IPS-11a (cell line): ENCODE results near the gene CAMTA1.

Experiments used
- H3K4me3 ChIP-seq: one replicate; pipeline ENCODE4 v1.5.1; 2013; ENCODE audit warnings: low read depth, low read length, control low read depth

CAMTA1 gene

DNA sequence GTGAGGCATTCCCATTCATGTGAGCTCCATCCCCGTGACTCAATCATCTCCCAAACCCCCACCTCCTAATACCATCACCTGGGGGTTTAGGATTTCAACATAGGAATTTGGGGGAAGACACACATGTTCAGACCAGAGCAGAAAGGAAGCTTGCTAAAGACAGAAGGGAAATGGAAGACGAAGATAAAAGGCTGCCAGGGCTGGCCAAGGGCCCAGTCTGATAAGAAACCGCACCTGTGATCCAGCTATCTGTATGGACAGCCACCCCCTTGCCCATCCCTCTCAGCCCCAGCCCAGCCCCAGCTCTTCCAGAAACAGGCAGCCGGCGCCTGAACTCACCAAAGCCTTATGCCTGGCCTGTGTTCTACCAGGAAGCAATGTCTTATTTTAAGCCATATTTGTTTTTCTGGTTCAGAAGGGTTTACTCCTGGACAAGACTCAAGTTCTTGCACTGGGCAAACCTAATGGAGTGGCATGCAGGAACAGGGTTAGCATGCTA, 787.4 kb downstream of the CAMTA1 start:
- no peak overlapping the region for H3K4me3 ChIP-seq

DNA sequence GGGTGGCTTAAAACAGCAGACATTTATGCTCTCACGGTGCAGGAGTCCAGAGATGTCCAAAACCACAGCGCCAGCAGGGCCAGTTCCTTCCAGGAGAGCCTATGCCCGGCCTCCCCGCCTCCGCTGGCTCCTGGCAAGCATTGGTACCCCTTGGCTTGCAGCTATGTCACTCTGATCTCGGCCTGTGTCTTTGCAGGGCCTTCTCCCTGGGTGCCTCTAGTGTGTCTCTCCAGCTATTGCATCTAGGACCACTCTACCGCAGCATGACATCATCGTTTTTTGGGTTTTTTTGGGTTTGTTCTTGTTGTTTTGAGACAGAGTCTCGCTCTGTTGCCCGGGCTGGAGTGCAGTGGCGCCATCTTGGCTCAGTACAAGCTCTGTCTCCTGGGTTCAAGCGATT, 788.2 kb downstream of the CAMTA1 start:
- H3K4me3 ChIP-seq, result no peak overlapping the region

DNA sequence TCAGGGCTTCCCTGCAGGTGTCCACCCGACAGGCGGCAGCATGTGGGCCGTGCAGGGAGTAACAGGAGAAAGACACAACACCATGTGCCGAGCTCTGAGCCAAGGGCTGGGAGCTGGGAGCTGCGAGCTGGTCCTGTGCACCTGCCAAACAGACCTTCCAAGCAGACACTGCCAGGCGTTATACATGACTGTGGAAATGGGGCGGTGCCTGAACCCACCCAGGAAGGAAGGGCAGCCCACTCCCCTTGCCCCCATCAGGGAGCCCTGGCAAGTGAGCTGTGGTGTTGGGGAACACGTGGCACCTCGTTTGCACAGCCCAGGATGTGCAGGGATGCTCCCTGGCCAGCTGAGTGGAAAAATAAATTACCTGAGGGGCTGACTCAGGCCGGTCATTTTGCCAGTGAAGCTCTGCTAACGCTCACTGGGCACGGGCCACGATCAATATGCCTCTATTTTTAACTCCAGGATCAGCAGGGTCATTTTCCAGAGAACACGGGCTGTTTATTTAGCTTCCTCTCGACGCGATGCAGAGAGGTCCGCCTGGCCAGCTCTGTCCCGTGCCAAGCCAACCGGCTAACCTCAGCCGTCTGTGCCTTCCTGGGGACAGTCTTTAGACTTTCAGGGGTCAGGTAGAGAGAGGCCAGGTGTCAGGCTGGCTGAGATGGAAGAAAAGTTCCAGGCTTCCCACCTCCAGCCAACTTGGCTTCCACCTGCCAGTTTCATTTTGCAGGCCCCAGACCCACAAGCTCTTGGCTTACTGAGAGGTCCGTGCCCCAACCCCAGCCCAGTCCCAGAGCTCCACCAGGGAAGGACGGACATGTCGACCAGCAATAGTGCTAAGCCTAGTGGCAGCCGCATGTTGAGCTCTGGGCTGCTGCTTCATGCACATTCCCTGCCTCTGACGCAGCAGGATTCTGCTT, 789.1 kb downstream of the CAMTA1 start:
- H3K4me3 ChIP-seq, result no peak overlapping the region

DNA sequence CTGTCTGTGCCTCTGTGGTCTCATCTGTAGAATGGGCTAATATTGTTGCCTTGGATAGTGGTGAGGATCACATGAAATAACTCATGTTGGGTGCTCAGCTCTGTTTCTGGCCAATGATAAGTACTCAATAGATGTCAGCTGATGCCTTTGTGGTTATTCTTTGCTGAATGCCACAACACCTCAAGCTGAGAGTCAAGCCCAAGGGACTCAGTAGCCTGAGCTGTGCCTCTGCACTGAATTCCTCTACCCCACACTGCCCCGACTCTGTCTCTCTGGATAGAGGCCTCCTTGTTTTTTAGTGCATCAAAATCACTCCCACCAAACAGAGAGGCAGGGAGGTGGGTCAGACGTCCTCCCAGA, 789.8 kb downstream of the CAMTA1 start:
- H3K4me3 ChIP-seq, result no peak overlapping the region

DNA sequence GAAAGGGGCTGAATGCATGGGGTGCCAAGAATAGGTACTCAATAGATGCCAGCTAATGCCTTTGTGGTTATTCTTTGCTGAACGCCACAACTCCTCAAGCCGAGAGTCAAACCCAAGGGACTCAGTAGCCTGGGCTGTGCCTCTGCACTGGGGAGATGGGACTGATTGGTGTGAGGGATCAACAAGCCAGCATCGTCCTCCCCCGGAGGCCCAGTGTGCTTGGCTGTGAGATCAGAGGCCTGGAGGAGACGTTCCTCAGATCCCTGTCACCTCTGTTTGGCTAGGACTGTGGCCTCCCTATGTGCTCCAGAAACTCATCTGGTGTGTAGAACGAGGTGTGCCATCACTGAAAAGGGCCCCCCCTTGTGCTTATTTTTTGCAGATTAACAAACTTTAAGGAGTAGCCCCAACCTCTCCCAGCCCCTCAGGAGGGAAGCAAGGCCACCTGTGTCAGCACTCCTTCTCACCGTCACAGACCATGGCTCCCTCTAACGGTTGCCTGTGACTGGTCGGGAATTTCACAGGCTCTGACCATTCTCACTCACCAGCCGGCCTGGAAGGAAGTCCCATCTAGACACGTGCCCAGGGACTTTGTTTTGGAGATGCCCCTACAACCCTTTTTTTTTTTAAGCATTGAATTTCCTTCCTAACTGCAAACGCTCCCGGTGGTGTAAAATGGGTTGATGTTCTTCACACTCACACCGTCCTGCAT, 791.8 kb downstream of the CAMTA1 start:
- no peak overlapping the region for H3K4me3 ChIP-seq

DNA sequence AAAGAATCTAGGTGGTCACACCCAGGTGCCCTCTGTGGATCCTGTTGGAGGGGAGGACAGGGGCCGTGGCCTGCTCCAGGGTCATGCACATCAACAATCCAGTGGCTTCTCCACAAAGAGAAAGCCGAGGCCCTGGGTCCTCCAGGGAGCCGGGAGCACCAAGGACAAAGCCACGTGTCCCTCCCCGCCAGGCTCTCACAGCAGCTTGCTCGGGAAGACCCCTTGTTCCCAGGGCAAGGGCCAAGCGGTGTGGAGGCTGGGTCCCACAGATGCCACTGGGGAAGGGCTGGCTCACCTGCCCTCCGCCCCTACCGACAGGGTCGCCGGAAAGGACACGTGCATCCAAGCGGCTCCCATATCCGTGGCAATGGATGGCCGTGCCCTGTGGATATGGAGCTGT, 793.0 kb downstream of the CAMTA1 start:
- no peak overlapping the region for H3K4me3 ChIP-seq

DNA sequence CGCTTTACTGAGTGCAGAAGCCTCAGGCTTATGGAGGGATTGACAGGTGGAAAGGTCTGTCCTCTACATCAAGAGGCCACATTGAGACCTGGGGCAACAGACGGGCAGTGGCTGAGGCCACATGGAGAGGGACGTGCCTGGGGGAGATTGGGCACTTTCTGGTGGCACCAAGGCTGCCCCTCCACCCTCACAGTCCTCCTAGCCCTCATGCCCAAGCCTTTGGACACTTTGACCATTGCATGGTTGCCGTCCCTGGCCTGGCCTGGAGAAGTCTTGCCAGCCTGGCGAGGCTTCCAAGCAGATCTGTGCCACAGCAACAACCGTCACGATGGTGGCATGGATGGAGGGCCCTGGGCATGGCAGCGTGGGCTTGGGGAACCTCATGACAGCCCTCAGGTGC, 793.8 kb downstream of the CAMTA1 start:
- no peak overlapping the region for H3K4me3 ChIP-seq

DNA sequence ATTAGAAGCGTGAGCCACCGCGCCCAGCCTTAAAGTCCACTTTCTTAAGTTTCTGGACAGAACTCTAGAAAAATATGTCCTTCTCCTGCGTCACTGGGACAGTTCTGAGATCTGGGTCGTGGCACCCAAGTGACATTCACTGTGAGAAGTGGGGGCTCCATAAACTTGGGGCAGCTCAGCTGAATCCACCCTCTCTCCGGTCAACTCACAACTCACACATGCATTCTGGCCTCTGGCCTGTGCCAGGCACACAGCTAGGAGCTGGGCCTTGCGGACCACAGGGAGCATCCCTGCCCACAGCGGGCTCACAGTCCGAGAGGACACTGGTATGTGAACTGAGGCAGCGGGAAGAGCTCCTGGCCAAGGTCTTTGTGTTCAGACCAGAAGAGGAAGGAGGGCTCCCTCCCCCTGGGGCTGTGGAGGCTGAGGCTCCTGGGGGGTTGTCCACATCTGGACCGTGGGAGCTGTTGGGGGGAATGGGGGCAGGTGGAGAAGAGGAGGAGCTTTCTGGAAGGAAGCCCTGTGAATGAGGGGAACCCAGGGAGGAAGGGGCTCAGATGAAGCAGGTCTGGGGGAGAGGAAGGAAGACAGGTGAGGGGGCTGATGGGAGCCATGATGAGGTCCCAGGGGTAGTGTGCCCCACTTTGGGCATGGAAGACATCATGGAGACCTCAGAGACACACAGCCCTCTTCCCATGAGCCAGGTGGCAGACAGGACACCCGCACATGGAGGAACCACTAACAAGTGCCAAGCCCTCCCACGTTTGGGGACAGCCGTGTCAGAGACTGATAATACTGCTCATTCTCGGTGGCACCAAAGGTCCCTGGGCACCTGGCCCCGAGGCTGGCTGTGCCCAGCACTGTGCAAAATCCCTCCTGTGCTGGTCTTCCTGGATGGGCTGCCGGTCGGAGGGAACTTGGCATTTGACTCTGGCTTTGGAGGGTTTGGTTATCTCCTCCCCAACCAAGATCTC, 794.9 kb downstream of the CAMTA1 start:
- no peak overlapping the region for H3K4me3 ChIP-seq

DNA sequence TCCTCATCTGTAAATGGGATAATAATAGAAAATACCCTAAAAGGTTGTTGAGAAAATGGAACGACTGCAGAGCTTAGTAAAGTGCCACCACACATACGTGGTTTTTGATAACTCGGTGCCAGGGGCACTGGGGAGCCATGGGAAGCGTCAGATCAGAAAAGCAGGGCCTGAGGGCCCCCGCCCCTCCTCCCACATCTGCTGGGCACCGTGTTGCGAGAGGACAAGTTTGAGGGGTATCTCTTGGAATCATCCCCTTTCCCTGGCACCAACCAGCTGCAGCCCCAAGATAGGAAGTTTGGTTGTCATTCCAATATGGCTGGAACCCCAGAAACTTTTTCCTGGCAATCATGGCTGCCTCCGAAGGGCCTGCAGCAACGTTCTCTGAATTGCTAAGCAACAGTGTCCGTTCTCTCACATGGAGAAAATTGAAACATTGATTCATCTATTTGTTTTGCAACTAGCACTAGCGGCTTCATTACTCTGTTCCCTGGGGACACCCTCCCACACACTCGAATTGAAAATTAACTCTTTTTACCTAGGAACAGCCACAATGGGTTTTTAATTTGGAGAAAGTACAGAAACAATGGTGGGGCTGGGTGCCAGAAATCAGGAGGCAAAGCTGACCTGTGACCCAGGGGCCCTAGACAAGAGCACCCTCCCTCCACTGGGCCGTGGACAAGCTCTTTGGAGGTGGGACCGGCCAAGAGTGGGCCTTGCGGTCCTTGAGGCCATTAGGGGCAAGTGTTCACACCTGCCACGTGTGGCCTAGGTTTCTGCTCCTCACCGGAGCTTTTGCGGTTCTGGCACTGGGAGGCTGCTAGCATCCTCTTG, 795.9 kb downstream of the CAMTA1 start:
- no peak overlapping the region for H3K4me3 ChIP-seq

DNA sequence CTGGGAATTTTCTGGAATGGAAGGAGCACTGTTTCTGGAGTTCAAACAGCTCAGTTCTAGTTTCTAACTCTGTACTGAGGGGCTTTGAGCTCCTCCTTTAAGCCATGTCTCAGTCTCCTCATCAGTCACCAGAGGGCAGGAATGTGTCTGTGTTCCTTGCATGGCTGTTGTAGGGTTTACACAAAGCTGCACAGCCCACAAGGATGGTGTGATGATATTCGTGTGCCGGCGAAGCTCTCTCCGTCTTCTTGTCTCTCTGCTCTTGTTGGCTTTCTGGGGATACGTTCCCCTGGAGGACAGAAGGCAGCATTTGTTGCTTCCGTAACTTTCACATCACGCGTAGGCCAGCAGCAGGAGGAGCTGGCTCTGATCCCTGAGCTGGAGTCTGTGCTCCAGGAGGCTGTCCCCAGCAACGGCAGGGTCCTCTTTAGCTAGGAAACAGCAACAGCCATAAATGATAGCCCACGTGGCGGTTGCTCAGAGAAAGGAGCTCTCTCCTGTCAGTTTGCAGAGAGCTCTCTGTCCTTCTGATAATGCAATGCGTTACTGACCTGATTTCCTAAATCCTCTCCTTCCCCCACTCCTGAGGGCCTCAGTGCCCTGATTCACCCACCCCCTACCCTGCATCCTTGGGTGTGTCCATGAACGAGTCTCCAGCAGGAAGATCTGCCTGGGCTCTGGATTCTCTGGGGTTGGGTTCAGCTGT, 796.7 kb downstream of the CAMTA1 start:
- no peak overlapping the region for H3K4me3 ChIP-seq

DNA sequence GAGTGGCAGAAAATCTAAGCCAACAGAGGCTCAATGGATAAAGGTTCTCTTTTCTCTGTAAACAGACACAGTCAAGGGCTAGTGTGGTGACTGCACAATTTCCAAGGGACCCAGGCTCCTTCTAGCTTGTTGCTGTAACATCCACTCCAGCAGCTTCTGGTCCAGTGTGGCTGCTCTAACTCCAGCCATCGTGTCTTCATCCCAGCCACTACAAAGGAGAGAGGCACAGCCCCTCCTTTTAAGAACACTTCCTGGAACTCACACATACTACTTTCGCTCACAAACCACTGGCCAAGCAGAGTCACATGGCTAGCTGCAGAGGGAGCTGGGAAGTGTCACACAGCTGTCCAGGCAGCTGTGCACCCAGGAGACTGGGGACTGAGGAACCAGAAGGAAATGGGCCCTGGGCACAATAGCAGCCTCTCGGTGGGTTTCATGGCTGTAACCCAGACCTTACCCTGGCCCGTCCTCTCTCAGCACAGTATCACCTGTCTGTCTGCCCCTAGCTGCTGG, 797.3 kb downstream of the CAMTA1 start:
- H3K4me3 ChIP-seq, result no peak overlapping the region

DNA sequence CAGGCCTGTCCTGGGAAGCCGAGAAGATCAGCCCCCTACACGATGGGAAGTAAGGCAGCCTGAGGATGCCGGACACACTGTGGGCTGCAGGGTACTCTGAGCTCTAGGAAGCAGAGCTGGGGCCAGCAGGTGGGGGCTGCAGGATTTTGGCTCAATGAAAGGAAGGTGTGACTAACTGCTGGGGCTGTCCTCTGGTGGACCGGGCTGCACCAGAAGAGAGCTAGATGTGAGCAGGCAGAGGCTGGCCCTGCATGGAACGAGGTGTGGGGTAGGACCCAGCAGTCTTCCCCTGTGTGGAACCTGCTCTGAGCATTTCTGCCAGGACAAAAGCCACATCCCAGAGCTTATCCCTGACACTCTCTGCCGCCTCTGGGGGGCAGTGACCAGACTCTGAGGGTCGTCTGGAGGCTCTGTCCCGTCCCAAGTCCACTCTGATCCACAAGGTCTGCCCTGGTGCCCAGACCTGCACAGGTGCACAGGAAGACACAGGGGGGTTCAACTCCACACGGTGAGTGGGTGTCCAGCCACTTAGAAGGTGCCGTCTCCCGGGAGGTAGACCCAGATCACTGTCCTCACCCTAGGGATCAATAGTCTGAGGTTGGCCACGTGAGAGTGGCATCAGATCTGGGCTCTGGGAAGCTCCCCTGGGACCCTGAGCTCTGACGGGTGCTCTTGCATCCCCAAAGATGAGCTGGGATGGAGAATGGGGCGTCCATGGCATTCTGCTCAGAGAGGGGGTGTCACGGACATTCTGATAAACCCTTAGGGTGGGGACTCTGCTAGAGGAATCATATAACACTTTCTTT, 798.2 kb downstream of the CAMTA1 start:
- no peak overlapping the region for H3K4me3 ChIP-seq

DNA sequence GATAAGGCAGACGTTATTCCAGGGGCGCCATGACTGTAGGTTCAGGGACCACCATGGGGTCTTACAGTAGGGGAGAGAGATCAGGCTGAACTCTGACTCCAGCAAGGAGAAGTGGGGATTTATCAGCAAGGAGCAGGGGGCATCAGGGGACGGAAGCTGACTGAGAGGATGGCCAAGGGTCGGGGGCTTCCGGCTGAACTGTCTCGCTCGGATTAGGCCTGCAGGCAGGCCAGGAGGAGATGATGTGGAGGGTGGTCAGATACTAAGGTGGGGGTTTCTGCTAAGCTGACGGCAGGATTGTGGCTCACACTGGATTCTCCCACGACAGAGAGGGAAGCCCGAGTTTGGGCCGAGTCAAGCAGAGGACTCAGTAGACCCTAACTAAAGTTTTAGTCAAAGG, 798.9 kb downstream of the CAMTA1 start:
- no peak overlapping the region for H3K4me3 ChIP-seq

DNA sequence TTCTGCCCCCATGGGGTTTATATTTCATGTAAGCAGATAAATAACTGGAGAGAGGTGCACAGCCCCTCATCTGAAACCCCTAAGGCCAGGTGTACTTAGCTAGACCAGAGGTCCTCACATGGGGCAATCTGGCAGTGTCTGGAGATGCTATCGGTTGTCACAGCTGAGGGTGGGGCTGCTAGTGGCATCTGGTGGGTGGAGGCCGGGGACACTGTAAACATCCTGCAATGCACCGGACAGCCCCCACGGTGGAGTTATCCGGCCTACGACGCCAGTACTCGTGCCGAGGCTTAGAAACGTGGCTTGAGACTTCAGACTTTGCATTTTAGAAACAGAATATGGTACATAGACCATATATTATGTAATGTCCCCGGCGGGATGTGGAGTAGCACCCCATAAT, 799.4 kb downstream of the CAMTA1 start:
- H3K4me3 ChIP-seq, result no peak overlapping the region

DNA sequence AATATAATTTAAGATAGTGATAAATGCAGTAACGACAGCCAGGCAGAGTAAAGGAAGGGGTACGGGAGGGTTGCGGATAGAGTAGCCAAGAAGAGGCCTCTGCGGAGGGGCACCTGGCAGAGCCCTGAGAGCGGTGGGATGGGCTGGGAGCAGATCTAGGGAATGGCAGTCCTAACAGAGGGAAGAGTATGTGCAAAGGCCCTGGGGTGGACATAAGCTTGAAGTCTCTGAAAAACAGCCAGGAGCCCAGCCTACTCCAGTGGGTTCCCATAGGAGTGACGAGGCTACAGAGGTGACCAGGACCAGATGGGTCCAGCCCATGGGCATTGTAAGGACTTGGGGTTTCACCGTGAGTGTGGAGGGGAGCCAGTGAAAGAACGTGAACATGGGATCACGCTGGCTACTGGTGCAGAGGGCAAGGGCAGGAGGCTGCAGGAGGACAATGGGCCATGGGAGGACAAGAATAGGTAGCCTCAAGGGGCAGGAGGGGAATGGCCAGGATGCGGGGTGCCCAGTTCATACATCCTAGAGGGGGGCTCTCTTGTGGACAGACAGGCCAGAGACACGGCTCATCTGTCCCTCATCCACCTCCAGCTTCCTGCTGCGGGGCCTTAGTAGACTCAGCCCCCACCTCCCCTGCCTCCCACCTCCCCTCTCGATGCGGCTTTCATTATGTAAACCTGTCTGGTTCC, 800.1 kb downstream of the CAMTA1 start:
- no peak overlapping the region for H3K4me3 ChIP-seq

DNA sequence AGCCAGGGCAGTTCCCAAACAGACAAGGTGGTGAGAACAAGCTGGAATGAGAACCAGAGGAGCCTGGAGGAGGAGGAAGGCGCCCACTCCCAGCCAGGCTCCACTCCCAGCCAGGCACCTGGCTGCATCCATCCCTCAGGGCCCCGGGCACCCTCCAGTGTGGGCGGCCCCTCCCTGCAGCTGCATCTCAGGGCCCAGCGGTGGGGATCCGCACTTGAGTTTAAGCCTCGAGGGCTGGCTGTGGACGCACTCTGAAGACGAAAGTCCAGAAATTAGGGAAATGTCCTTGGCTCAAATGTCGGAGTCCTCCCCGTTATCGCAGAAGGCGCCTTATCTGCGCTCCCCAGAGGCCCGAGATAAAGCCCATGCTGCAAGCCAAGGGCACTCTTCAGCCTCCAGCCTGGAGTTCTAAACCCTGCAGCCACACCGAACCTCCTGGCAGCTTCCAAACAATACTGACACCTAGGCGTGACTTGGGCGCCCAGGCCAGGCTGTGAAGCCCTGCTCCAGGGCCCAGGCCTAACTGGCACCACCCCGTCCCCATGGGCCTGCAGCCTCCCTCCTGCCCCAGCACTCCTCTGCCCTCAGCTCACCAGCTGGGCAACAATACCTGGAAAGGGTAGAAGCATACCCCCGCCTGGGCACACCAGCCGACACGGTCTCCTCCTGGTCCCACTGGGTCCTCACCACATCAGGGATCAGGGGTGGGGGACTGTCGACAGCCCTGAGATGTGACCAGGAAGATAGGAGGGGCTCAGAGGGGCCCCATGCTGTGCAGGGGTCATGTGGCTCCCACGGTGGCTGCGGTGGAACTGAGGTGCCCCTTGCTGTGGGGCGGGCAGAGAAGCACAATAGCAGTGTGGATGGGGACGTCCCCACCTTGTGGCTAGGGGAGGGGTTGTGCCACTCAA, 801.0 kb downstream of the CAMTA1 start:
- no peak overlapping the region for H3K4me3 ChIP-seq
